HG03565 (cell line): Measurements from ENCODE around the gene BACH1.
A peak's percentile ranks its signal among the peaks of the same experiment; 100 is the strongest.

Source experiments
- ATAC-seq: cut with Tn5 transposase; IDR thresholded peaks from one replicate; pipeline ENCODE4 v1.9.1; 2021; ENCODE audit warnings: mild to moderate bottlenecking, moderate library complexity; ENCODE audit not compliant: unreplicated experiment

Gene BACH1

GRCh38 chr21:29376556-29376955 lies 77.8 kb downstream of the BACH1 start:
- peak; percentile 63 for ATAC-seq

- ATAC-seq, result no peak
Measured at GRCh38 chr21:29377266-29377665, 78.5 kb downstream of the BACH1 start.

GRCh38 chr21:29378832-29379231 lies 80.1 kb downstream of the BACH1 start:
- no peak for ATAC-seq

GRCh38 chr21:29379517-29380054 lies 80.9 kb downstream of the BACH1 start:
- ATAC-seq, result no peak

GRCh38 chr21:29382030-29382654 lies 83.4 kb downstream of the BACH1 start:
- ATAC-seq, result no peak

- no peak for ATAC-seq
Measured at GRCh38 chr21:29384683-29385359, 86.1 kb downstream of the BACH1 start.

GRCh38 chr21:29385934-29386520 lies 87.3 kb downstream of the BACH1 start:
- no peak for ATAC-seq

GRCh38 chr21:29386803-29387202 lies 88.1 kb downstream of the BACH1 start:
- ATAC-seq, result no peak

GRCh38 chr21:29387598-29387997 lies 88.9 kb downstream of the BACH1 start:
- no peak for ATAC-seq

- no peak for ATAC-seq
Measured at GRCh38 chr21:29389136-29389535, 90.4 kb downstream of the BACH1 start.

GRCh38 chr21:29390778-29391177 lies 92.1 kb downstream of the BACH1 start:
- no peak for ATAC-seq

GRCh38 chr21:29394051-29394450 lies 95.3 kb downstream of the BACH1 start:
- ATAC-seq, result no peak
